B cell (primary cell): ENCODE data around the gene CYP4F22. TPM values are rescaled to one million over a fixed set of nuclear protein-coding genes. Genes with fewer than 3 reads are reported as not detected.

ENCODE experiments used
- ATAC-seq: fragments of 200-7000 bp; cut with Tn5 transposase; one replicate; pipeline ENCODE4 v1.10.0; 2021; ENCODE audit warnings: low read depth, mild to moderate bottlenecking, moderate number of reproducible peaks, moderate library complexity
- CTCF ChIA-PET: fragments of 350-600 bp; sonication (Branson Sonifier 250); formaldehyde crosslinking; loops from one replicate; lab custom pipeline; 2021; ENCODE audit warnings: antibody characterized with exemption, inconsistent platforms; lab: Charles Lee
- POLR2A ChIA-PET: fragments of 350-600 bp; sonication (Branson Sonifier 250); formaldehyde crosslinking; loops from one replicate; lab custom pipeline; 2021; ENCODE audit warnings: antibody characterized with exemption; lab: Charles Lee
- DNase-seq: peaks from one replicate; pipeline ENCODE4 v3.0.0; 2013
- H2AFZ ChIP-seq: 2 replicates; pipeline ENCODE4 v1.6.1; 2012; ENCODE audit warnings: mild to moderate bottlenecking, low read depth, low read length; ENCODE audit not compliant: insufficient read depth, poor library complexity, severe bottlenecking
- H3K27ac ChIP-seq, 2 donors: 1 replicate in 1 of 2; 2 replicates in 1 of 2; pipeline ENCODE4 v1.5.1; 2012 to 2013; ENCODE audit warnings: low read length in 2 of 2, mild to moderate bottlenecking in 2 of 2, moderate library complexity in 1 of 2
- H3K27me3 ChIP-seq, 4 experiments: fragments of 200-600 bp in 1 of 4; sonication (generic) in 1 of 4; replicated peaks in 1 of 4; 1 replicate in 2 of 4; 2 replicates in 2 of 4; pipeline versions ENCODE4 v1.6.1 to v1.7.0; 2013 to 2016; ENCODE audit warnings: low read length in 3 of 4, mild to moderate bottlenecking in 2 of 4, mixed read lengths in 1 of 4, moderate library complexity in 1 of 4; ENCODE audit not compliant: insufficient read depth in 4 of 4, control insufficient read depth in 3 of 4; ENCODE audit errors: control extremely low read depth in 1 of 4
- H3K36me3 ChIP-seq, 2 experiments: replicated peaks in 1 of 2; 1 replicate in 1 of 2; 2 replicates in 1 of 2; pipeline versions ENCODE4 v1.6.1 to v1.7.1; 2013; ENCODE audit warnings: low read length in 1 of 2; ENCODE audit not compliant: insufficient read depth in 2 of 2, control insufficient read depth in 1 of 2; ENCODE audit errors: control extremely low read depth in 1 of 2, extremely low read depth in 1 of 2
- H3K4me1 ChIP-seq, 2 donors: fragments of 200-600 bp in 1 of 2; sonication (generic) in 1 of 2; 1 replicate in 1 of 2; 2 replicates in 1 of 2; pipeline versions ENCODE4 v1.5.1 to v1.6.1; 2013 to 2017; ENCODE audit warnings: low read length in 2 of 2; ENCODE audit not compliant: control insufficient read depth in 2 of 2, insufficient read depth in 2 of 2
- H3K4me2 ChIP-seq: replicated peaks from 2 replicates; pipeline ENCODE3; 2012; ENCODE audit warnings: mild to moderate bottlenecking, low read depth, low read length; ENCODE audit not compliant: poor library complexity, severe bottlenecking
- H3K4me3 ChIP-seq, 5 experiments: fragments of 200-600 bp in 1 of 5; sonication (generic) in 1 of 5; 1 replicate in 3 of 5; 2 replicates in 2 of 5; pipeline versions ENCODE4 v1.5.1 to v1.7.0; 2011 to 2016; ENCODE audit warnings: low read length in 4 of 5, mild to moderate bottlenecking in 4 of 5, low read depth in 2 of 5, control low read depth in 1 of 5, moderate library complexity in 1 of 5; ENCODE audit not compliant: insufficient read depth in 1 of 5; ENCODE audit errors: control extremely low read depth in 1 of 5, extremely low read depth in 1 of 5
- H3K79me2 ChIP-seq: fragments of 200-600 bp; sonication (generic); one replicate; pipeline ENCODE4 v1.6.0; 2016; ENCODE audit warnings: low read length; ENCODE audit not compliant: control insufficient read depth, insufficient read depth
- H3K9ac ChIP-seq: fragments of 200-600 bp; sonication (generic); 2 replicates; pipeline ENCODE4 v1.6.1; 2017; ENCODE audit warnings: mild to moderate bottlenecking, low read length, moderate library complexity
- H3K9me3 ChIP-seq, 3 donors: one replicate each; pipeline versions ENCODE4 v1.6.1 to v1.7.1; 2013; ENCODE audit warnings: low read length in 2 of 3; ENCODE audit not compliant: control insufficient read depth in 2 of 3, insufficient read depth in 1 of 3; ENCODE audit errors: control extremely low read depth in 1 of 3
- H4K20me1 ChIP-seq: 2 replicates; pipeline ENCODE4 v1.6.0; 2012; ENCODE audit warnings: mild to moderate bottlenecking, low read length; ENCODE audit not compliant: insufficient read depth, control insufficient read depth, poor library complexity, severe bottlenecking
- H3K27ac Mint-ChIP-seq: one replicate; pipeline ENCODE4 v1.8.0; 2021; ENCODE audit warnings: mixed read lengths
- H3K27me3 Mint-ChIP-seq: one replicate; pipeline ENCODE4 v1.8.0; 2021; ENCODE audit warnings: mixed read lengths
- H3K4me1 Mint-ChIP-seq: one replicate; pipeline ENCODE4 v1.8.0; 2021; ENCODE audit warnings: mixed read lengths
- H3K4me3 Mint-ChIP-seq: one replicate; pipeline ENCODE4 v1.8.0; 2021; ENCODE audit warnings: mixed read lengths
- H3K9me3 Mint-ChIP-seq: one replicate; pipeline ENCODE4 v1.8.0; 2022; ENCODE audit warnings: mixed read lengths; ENCODE audit not compliant: insufficient read depth
- CTCF ChIP-seq: fragments of 200-600 bp; IDR thresholded peaks from one replicate; pipeline ENCODE4 v1.8.0; 2022; ENCODE audit warnings: antibody characterized with exemption, mild to moderate bottlenecking
- EZH2 ChIP-seq: IDR thresholded peaks from 2 replicates; pipeline ENCODE4 v1.6.1; 2012; ENCODE audit warnings: borderline replicate concordance, low read depth, mild to moderate bottlenecking, moderate library complexity, low read length; ENCODE audit not compliant: insufficient read depth, poor library complexity, severe bottlenecking
- WGBS: methylation state at CpG from one replicate; pipeline ENCODE4 v1.1.5; 2013; ENCODE audit warnings: missing lambda C conversion rate; ENCODE audit not compliant: insufficient coverage; 5-methylcytosine and 5-hydroxymethylcytosine counted together
- intact Hi-C: fragments of 100-400 bp; cut with micrococcal nuclease; formaldehyde crosslinking; loops from one replicate; pipeline ENCODE4 v1.10.0; 2022
- polyA plus RNA-seq: library from polyadenylated mRNA; depleted of rRNA; stranded (reverse); fragments of >200 nt; gene quantifications from 2 replicates; pipeline ENCODE4 v1.2.3, GENCODE V29; 2012
- total RNA-seq, 2 donors: library from RNA; stranded (reverse); fragments of 120-200 nt in 1 of 2; gene quantifications; 1 replicate in 1 of 2; 2 replicates in 1 of 2; pipeline versions ENCODE4 v1.2.3 to v1.2.4, GENCODE V29; 2013 to 2022

Gene CYP4F22
- total and polyA plus RNA-seq, 2 donors (not counting 1 experiment from before 2014, with no cell fraction given) = 0.03 TPM; not detected in 1

- no peaks in the 10 kb centered on the region for H3K36me3 ChIP-seq
- ChIA-PET POLR2A (no interaction called here), CTCF (interaction anchor here (1.8 kb wide), 1 partner anchor 106 kb away, joined by 4 read pairs; the partner anchor contains the start of gene AKAP8L)
- no peak overlapping the region for H3K9ac ChIP-seq
- ATAC-seq (no peak), DNase-seq (no peak)
- no peak overlapping the region for H3K4me3 ChIP-seq
- H3K9me3 Mint-ChIP-seq = peaks cover 4% of the 10 kb centered on the region
- peaks cover 0 to 18% (median 0%) of the 10 kb centered on the region in 4 experiments for H3K27me3 ChIP-seq
- H3K4me2 ChIP-seq = no peak overlapping the region
- no peaks in the 10 kb centered on the region for H3K79me2 ChIP-seq
- no peak overlapping the region for H2AFZ ChIP-seq
- H3K27ac Mint-ChIP-seq = no peak overlapping the region
- H3K4me1 ChIP-seq = no peaks in the 10 kb centered on the region
- no peak overlapping the region for H3K4me3 Mint-ChIP-seq
- intact Hi-C loops = no loop called here
- H4K20me1 ChIP-seq = no peaks in the 10 kb centered on the region
- no peak overlapping the region for H3K27ac ChIP-seq
- no peaks in the 10 kb centered on the region for H3K4me1 Mint-ChIP-seq
- H3K9me3 ChIP-seq = peaks cover 0 to 19% (median 7%) of the 10 kb centered on the region in 3 donors
- peaks cover 32% of the 10 kb centered on the region for H3K27me3 Mint-ChIP-seq
- TF ChIP-seq EZH2 = no peak
- TF ChIP-seq CTCF = no peak
- 90% methylated on average over 15 of the region's 15 CpGs for WGBS
These were observed 17.0 kb downstream of the CYP4F22 start for GRCh38 chr19:15525291-15525690.

GRCh38 chr19:15526408-15526807 is 18.1 kb downstream of the CYP4F22 start:
- Mint-ChIP-seq H3K27me3 (peaks cover 34% of the 10 kb centered on the region), H3K9me3 (peaks cover 5% of the 10 kb centered on the region), H3K4me3 (no peak overlapping the region), H3K27ac (no peak overlapping the region), H3K4me1 (no peaks in the 10 kb centered on the region)
- DNase-seq = no peak
- POLR2A ChIA-PET = no interaction called here
- Histone ChIP-seq H3K9ac (no peak overlapping the region), H3K27me3 (peaks cover 0 to 24% (median 0%) of the 10 kb centered on the region in 4 experiments), H3K4me1 (no peaks in the 10 kb centered on the region), H3K36me3 (no peaks in the 10 kb centered on the region), H3K79me2 (no peaks in the 10 kb centered on the region), H3K27ac (no peak overlapping the region), H4K20me1 (no peaks in the 10 kb centered on the region), H3K4me2 (no peak overlapping the region), H3K9me3 (peaks cover 0 to 30% (median 8%) of the 10 kb centered on the region in 3 donors), H3K4me3 (no peak overlapping the region), H2AFZ (no peak overlapping the region)
- intact Hi-C loops = no loop called here
- no peak for TF ChIP-seq EZH2
- TF ChIP-seq CTCF = no peak
- CTCF ChIA-PET = interaction anchor here (1.0 kb wide), 1 partner anchor 29 kb away, joined by 3 read pairs; no protein-coding TSS in a partner anchor
- no CpG with 5 or more reads among the region's 2 CpGs for WGBS
- ATAC-seq = no peak
